Measurements from ENCODE around the gene CHD6.

Gene CHD6

GRCh38 chr20:41362748-41363140 is 255.4 kb downstream of the CHD6 start:
- DNase-seq = no peak

- DNase-seq = no peak
Measured at GRCh38 chr20:41361757-41362747, 256.1 kb downstream of the CHD6 start.

GRCh38 chr20:41360831-41361756 is 257.1 kb downstream of the CHD6 start:
- DNase-seq = no peak

- no peak for DNase-seq
Measured at GRCh38 chr20:41359541-41360011, 258.6 kb downstream of the CHD6 start.

- no peak for DNase-seq
Measured at GRCh38 chr20:41358717-41359116, 259.5 kb downstream of the CHD6 start.

- DNase-seq = no peak
Measured at GRCh38 chr20:41358230-41358629, 259.9 kb downstream of the CHD6 start.

GRCh38 chr20:41357424-41358163 is 260.6 kb downstream of the CHD6 start:
- no peak for DNase-seq

- DNase-seq = no peak
Measured at GRCh38 chr20:41356951-41357350, 261.2 kb downstream of the CHD6 start.

GRCh38 chr20:41355598-41356203 is 262.5 kb downstream of the CHD6 start:
- no peak for DNase-seq

- DNase-seq = no peak
Measured at GRCh38 chr20:41355192-41355591, 263.0 kb downstream of the CHD6 start.

- no peak for DNase-seq
Measured at GRCh38 chr20:41353530-41353929, 264.6 kb downstream of the CHD6 start.

GRCh38 chr20:41352666-41353065 is 265.5 kb downstream of the CHD6 start:
- DNase-seq = no peak

- no peak for DNase-seq
Measured at GRCh38 chr20:41352106-41352505, 266.1 kb downstream of the CHD6 start.
